ENCODE data around the gene SWSAP1.
A peak's percentile ranks its signal among the peaks of the same experiment; 100 is the strongest.

DNA sequence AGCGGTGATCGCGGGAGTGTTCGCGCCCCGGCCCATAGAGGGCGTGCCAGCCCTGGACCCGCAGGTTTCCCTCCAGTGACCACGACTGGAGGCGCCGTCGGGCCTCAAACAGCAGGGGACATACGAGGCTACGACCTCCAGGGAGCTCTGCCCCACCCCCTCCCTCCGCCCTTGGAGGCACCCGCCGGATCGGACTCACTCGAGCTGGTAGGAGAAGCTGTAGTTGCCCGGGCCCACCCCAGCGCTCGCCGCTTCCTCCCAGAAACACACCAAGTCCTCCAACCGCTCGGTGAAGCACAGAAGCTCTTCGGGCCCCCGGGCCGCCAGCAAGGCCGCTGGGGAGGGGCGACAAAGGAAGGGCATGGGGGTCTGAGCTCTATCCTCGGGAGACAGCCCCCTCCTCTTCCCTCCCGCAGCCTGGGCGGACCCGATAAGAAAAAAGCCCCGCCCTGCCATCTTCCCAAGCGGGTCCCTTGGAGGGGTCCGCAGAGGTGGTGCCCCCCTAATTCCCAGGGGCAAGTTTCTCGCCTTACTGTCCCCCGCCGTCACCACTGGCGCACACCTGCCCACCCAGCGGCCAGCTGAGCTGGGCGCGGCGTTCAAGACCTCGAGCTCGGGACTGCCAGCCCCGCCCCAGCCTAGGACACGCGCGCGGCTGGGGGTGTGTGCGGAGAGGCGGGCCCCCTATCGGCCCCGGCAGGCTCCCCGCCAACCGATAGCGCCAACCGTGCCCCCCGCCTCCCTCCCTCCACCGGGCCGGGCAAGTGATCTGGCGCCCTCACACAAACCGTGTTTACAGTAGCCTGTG lies 8.6 kb downstream of the SWSAP1 start:
- TF ChIP-seq CEBPB (IDR thresholded peaks at IDR 0.05; ENCODE audit: low read depth, low read length) (no peak), POLR2A (IDR thresholded peaks at IDR 0.05; ENCODE audit: low read depth, low read length) (no peak), BHLHE40 (IDR thresholded peaks at IDR 0.05; ENCODE audit: low read depth, low read length) (no peak), NFE2L2 (IDR thresholded peaks at IDR 0.05; ENCODE audit: low read depth, low read length) (no peak), FOS (IDR thresholded peaks at IDR 0.05; ENCODE audit: low read depth, low read length) (no peak), RCOR1 (IDR thresholded peaks at IDR 0.05; ENCODE audit: insufficient replicate concordance, low read length) (no peak), MAZ (IDR thresholded peaks at IDR 0.05; ENCODE audit: borderline replicate concordance, low read depth, low read length) (no peak; the same call in 1 of the 2 replicates)
- TF ChIP-seq, protein P1, sequence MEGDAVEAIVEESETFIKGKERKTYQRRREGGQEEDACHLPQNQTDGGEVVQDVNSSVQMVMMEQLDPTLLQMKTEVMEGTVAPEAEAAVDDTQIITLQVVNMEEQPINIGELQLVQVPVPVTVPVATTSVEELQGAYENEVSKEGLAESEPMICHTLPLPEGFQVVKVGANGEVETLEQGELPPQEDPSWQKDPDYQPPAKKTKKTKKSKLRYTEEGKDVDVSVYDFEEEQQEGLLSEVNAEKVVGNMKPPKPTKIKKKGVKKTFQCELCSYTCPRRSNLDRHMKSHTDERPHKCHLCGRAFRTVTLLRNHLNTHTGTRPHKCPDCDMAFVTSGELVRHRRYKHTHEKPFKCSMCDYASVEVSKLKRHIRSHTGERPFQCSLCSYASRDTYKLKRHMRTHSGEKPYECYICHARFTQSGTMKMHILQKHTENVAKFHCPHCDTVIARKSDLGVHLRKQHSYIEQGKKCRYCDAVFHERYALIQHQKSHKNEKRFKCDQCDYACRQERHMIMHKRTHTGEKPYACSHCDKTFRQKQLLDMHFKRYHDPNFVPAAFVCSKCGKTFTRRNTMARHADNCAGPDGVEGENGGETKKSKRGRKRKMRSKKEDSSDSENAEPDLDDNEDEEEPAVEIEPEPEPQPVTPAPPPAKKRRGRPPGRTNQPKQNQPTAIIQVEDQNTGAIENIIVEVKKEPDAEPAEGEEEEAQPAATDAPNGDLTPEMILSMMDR (conservative IDR thresholded peaks at IDR 0.05; ENCODE audit: low read depth, low read length): peak; percentile 60
- TF ChIP-seq, protein P2, sequence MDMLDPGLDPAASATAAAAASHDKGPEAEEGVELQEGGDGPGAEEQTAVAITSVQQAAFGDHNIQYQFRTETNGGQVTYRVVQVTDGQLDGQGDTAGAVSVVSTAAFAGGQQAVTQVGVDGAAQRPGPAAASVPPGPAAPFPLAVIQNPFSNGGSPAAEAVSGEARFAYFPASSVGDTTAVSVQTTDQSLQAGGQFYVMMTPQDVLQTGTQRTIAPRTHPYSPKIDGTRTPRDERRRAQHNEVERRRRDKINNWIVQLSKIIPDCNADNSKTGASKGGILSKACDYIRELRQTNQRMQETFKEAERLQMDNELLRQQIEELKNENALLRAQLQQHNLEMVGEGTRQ (IDR thresholded peaks at IDR 0.05; ENCODE audit: low read depth, low read length): no peak

All from IMR-90 (cell line).